NCI-H510A treated with DMSO at 0.1 percent for 48 hours (cell line): ENCODE measurements around the gene TCEAL5.
"Not testable (repeated sequence)": the region's sequence is repeated elsewhere in the genome, so short reads cannot be mapped to it uniquely, and the experiment has no call there.

Experiments used
- DNase-seq: peaks from one replicate; lab custom pipeline; 2025; lab: John Stamatoyannopoulos, UW

Gene TCEAL5

DNA sequence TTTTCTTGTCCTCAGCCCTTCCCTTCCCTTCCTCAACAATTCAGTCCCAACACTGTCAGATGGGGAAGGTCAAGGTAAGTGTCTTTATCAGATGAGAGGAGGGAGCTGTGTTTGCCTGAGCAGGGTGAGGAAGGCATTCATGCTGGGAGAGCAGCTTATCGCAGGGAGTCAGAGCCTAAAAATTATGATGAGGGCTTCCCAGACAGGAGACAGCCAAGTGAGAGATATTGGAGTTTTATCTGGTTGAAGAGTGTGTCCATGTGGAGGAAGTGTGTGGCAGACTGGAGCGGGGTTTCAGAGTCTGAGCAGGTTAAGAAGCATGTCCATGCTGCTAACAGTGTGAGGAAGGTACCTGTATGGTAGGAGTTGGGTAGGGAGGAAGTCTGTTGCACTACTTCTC is 43.3 kb downstream of the TCEAL5 start:
- DNase-seq = no peak

DNA sequence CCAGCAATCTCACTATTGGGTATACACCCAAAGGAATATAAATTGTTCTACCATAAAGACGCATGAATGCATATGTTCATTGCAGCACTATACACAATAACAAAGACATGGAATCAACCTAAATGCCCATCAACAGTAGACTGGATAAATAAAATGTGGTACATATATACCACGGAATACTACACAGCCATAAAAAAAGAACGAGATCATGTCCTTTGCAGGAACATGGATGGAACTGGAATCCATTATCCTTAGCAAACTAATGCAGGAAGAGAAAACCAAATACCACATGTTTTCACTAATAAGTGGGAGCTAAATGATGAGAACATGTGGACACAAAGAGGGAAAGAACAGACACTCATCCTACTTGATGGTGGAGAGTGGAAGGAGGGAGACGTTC is 50.6 kb downstream of the TCEAL5 start:
- not testable (repeated sequence) for DNase-seq
